Measurements from ENCODE around the gene CXCR5.

GRCh38 chr11:118838905-118839553, 44.7 kb upstream of the CXCR5 start:
- TF ChIP-seq ZNF23 (tag by site-specific recombination; IDR thresholded peaks at IDR 0.05; ENCODE audit: borderline replicate concordance) (no peak), CTCF (tag by site-specific recombination; IDR thresholded peaks at IDR 0.05) (no peak), ZNF121 (tag by site-specific recombination; IDR thresholded peaks at IDR 0.05) (no peak), ZNF580 (tag by site-specific recombination; IDR thresholded peaks at IDR 0.05) (no peak), KLF1 (tag by site-specific recombination; IDR thresholded peaks at IDR 0.05) (no peak), RBAK (tag by site-specific recombination; IDR thresholded peaks at IDR 0.05) (no peak), ZFP37 (tag by site-specific recombination; IDR thresholded peaks at IDR 0.05) (no peak), YY1 (tag by site-specific recombination; IDR thresholded peaks at IDR 0.05) (no peak)
